HG02840 (cell line): ENCODE results near the gene PQBP1.

Experiments used
- ATAC-seq: cut with Tn5 transposase; IDR thresholded peaks from one replicate; pipeline ENCODE4 v1.9.1; 2021; ENCODE audit warnings: mild to moderate bottlenecking, moderate library complexity, moderate number of reproducible peaks; ENCODE audit not compliant: unreplicated experiment, low FRiP score

The PQBP1 gene

GRCh38 chrX:48919947-48920717 lies 22.4 kb downstream of the PQBP1 start:
- no peak for ATAC-seq

- ATAC-seq: no peak
Observed at GRCh38 chrX:48920718-48921104, 23.0 kb downstream of the PQBP1 start.

- ATAC-seq: no peak
Observed at GRCh38 chrX:48923771-48924170, 26.0 kb downstream of the PQBP1 start.

- no peak for ATAC-seq
Observed at GRCh38 chrX:48924270-48924669, 26.5 kb downstream of the PQBP1 start.

- ATAC-seq: no peak
Observed at GRCh38 chrX:48927123-48927522, 29.4 kb downstream of the PQBP1 start.

- no peak for ATAC-seq
Observed at GRCh38 chrX:48927736-48928382, 30.1 kb downstream of the PQBP1 start.

- ATAC-seq: no peak
Observed at GRCh38 chrX:48933757-48934156, 36.0 kb downstream of the PQBP1 start.

GRCh38 chrX:48934581-48935300 lies 37.0 kb downstream of the PQBP1 start:
- ATAC-seq: no peak

- no peak for ATAC-seq
Observed at GRCh38 chrX:48935301-48935670, 37.6 kb downstream of the PQBP1 start.

- peak; percentile 10 for ATAC-seq
Observed at GRCh38 chrX:48936429-48937053, 38.8 kb downstream of the PQBP1 start.

GRCh38 chrX:48937054-48937907 lies 39.6 kb downstream of the PQBP1 start:
- ATAC-seq: peak; percentile 68

- ATAC-seq: peak; percentile 45
Observed at GRCh38 chrX:48938721-48939425, 41.1 kb downstream of the PQBP1 start.

- ATAC-seq: no peak
Observed at GRCh38 chrX:48939524-48940228, 41.9 kb downstream of the PQBP1 start.

GRCh38 chrX:48940404-48940955 lies 42.8 kb downstream of the PQBP1 start:
- ATAC-seq: no peak

- ATAC-seq: no peak
Observed at GRCh38 chrX:48942895-48943294, 45.2 kb downstream of the PQBP1 start.

- no peak for ATAC-seq
Observed at GRCh38 chrX:48945517-48946348, 48.0 kb downstream of the PQBP1 start.

GRCh38 chrX:48948589-48948988 lies 50.9 kb downstream of the PQBP1 start:
- ATAC-seq: no peak
